ENCODE results near the gene CAMSAP2.

GRCh38 chr1:200775850-200776249 lies 37.2 kb downstream of the CAMSAP2 start:
- TF ChIP-seq CTCF (IDR thresholded peaks at IDR 0.05; ENCODE audit: low read length) (no peak), EZH2 (IDR thresholded peaks at IDR 0.05; ENCODE audit: borderline replicate concordance, low read length) (no peak)
